ENCODE measurements around the gene ACTMAP. TPM values are rescaled to one million over a fixed set of nuclear protein-coding genes. Genes with fewer than 3 reads are reported as not detected.

ACTMAP gene
- total RNA-seq, 1 donor from 2014 or later = 0.20 TPM

DNA sequence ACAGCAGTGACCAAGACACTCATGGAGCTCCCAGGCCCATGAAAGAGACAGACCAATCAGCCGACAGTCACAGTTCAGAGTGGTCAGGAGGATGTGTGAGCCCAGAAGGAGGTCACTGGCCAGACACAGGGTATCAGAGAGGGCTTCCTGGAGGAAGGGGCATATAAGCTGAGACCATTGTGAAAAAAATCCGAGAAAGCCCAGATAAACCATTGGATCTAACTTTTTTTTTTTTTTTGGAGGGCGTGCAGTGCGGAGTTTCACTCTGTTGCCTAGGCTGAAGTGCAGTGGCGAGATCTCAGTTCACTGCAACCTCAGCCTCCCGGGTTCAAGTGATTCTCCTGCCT lies 29.2 kb downstream of the ACTMAP start:
- no peak for DNase-seq (ENCODE audit: low read depth in 2 of 2)

DNA sequence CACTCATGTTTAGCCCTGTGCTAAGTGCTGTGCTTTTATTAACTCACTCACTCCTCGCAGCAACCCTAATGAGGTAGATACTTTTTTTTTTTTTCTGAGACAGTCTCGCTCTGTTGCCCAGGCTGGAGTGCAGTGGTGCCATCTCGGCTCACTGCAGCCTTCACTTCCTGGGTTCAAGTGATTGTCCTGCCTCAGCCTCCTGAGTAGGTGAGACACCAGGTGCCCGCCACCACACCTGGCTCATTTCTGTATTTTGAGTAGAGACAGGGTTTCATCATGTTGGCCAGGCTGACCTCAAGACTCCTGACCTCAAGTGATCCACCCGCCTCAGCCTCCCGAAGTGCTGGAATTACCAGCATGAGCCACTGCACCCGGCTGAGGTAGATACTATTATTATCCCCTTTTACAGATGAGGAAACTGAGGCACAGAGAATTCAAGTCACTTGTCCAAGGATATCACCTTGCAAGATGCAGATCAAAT lies 30.8 kb downstream of the ACTMAP start:
- DNase-seq (ENCODE audit: low read depth in 2 of 2) = no peak

DNA sequence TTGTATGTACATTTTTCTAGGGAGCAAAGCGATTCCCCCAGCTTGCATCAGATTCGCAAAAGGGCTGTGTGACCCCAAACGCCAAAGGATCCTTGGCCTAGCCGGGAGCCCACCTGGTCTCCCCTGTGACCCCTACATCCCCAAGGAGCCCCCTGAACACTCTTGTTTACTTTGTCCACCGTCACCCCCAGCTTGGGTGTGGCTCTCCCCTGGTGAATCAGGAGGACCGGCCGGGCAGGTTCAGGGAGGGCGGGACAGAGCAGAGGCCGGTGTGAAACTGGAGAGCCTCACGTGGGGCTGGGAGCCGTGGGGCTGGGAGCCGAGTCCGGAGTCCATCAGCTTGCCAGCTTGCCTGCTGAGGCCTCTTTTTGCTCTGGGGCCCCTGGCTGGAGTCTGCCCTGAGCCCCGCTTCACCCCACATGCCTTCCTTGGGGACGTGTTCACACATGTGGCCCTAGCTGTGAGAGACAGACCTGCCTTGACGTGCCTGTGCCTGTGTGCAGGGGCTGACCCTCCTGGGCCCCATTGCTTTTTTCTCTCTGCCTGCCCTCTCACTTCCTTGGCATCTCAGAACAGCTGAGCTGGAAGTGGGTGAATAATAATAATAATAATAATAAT lies 31.4 kb downstream of the ACTMAP start:
- DNase-seq (ENCODE audit: low read depth in 2 of 2) = peak; percentile 39 to 51

DNA sequence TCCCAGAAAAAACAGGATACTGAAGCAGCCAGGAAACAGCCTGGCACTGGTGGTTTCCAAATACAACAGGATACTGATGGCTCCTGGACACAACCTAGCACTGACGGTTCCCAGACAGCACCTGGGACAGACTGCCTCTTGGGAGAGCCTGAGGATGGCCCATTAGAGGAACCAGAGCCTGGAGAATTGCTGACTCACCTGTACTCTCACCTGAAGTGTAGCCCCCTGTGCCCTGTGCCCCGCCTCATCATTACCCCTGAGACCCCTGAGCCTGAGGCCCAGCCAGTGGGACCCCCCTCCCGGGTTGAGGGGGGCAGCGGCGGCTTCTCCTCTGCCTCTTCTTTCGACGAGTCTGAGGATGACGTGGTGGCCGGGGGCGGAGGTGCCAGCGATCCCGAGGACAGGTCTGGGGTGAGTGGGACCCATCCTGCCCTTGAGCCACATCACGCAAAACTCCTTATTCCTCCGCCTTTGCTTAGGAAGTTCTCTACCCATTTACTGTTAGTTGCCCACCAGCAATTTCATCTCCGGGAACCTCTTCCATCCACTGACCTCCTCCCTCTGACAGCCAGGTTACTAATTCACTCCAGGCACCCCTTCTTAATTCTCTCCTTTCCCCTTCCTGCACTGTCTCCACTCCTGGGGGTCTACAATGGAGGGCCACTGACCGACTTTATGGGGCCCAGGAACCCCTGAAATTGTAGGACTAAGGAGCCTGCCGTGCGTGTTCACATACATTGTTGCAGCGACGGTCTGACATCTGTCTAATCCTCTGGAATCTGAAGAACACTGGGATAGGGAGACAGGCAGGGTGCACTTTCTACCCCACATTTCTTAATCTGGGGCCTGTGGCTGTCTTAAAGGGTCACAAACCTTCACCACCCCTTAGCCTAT lies 32.1 kb downstream of the ACTMAP start:
- DNase-seq (ENCODE audit: low read depth in 2 of 2) = peak; percentile 40 to 64

DNA sequence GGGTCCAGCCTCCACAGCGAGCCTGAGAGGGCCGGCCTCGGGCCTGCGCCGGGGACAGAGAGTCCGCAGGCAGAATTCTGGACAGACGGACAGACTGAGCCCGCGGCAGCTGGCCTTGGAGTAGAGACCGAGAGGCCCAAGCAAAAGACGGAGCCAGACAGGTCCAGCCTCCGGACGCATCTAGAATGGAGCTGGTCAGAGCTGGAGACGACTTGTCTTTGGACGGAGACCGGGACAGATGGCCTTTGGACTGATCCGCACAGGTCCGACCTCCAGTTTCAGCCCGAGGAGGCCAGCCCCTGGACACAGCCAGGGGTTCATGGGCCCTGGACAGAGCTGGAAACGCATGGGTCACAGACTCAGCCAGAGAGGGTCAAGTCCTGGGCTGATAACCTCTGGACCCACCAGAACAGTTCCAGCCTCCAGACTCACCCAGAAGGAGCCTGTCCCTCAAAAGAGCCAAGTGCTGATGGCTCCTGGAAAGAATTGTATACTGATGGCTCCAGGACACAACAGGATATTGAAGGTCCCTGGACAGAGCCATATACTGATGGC lies 32.9 kb downstream of the ACTMAP start:
- no peak for DNase-seq (ENCODE audit: low read depth in 2 of 2)

DNA sequence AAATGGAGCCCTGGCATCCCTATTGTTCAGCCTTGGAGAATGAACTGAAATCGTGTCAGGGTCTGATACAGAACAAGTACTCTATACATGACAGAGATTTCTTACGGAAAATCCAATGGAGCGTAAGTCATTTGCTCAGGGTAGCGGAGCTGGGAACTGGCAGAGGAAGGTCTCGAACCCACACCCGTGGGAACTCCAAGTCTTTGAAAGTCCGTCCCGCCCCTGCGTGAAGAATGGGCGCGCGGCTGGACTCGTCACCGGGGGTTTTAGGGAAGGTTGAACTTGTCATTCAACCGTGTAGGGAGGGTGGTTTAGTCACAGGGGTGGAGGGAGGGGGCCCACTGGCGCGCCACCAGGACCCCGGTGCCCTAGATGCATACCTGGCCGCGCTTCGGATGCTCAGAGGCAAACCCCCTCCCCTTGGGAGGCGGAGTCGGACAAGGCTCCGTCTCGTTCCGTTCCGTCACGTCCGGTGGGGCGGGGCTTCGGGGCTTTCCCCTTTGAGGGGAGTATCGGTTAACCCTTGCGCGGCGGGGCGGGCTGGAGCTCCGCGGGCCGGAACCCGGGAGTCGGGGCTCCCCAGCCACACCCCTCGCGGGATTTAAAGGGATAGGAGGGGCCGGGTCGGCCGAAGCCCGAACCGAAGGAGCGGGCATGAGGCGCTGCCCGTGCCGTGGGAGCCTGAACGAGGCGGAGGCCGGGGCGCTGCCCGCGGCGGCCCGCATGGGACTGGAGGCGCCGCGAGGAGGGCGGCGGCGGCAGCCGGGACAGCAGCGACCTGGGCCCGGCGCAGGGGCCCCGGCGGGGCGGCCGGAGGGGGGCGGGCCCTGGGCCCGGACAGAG lies 33.6 kb downstream of the ACTMAP start, which contains the start of the genes COQ8B and ITPKC:
COQ8B (minus strand) TSS at position 405 of the 843 bp plus-strand sequence. CDS start 2,254 bp downstream, outside the sequence.
ITPKC (plus strand) TSS at position 631 of the 843 bp plus-strand sequence; CDS start at position 655, 24 bp downstream.
- peak; percentile 96 to 98 for DNase-seq (ENCODE audit: low read depth in 2 of 2)

DNA sequence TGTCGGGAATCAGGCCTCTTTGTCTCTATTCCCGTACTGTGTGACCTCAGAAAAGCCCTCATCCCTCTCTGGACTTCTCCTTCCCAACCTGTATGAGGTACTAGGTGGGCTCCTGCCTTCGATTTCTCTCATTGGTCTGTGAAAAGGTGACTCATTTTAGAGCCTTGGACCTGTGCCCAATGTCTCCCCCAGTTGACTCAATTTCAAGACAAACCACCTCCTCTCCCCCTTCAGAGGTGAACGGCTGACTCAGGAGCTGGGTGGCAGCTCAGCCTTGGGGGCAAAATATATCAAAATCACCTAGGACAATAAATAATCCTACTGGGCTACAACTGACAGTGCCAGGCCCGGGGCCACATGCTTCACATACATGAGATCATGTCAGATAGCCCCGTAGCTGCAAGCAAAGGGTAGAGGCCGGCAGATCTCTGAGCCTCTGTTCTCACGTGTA lies 34.2 kb downstream of the ACTMAP start:
- peak; percentile 63 to 91 for DNase-seq (ENCODE audit: low read depth in 2 of 2)

DNA sequence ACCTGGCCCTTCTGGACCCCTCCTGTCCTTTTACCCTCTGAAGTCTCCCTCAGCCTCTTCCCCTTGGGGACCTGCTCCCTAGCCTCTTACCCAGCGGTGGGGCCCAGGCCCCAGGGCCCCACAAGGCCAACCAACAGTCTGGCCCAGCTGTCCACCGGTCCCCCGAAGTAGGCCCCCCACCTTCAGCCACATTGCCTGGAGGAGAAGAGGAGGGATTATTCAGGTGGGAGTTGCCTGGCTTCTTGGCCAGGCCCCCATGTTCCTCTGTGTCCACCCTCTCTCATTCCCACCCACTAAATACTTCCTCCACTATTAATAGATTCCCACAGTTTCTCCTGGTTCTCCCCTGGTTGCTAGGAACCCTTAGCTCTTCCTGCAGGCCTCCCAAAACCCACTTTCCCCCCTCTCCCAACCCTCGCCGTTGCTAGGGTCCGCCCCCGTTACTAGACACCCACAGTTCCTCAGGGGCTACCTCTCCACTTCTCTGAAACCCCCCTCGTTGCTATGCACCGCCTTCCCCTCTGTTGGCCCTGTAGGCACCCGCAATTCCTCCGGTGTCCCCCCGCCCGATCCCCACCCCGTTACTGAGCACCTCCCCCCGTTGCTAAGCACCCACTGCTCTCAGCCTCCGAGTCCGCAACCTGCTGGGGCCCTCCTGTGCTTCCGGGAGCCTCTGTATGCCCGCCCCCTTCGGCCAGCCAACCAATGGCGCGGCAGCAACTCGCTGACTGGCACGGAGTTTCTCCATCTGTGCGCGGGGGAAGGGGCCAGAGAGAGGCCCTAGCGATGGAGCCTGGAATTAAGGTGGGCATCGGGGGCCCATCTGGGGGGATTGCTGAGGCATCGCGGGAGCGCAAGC lies 35.6 kb downstream of the ACTMAP start:
- DNase-seq (ENCODE audit: low read depth in 2 of 2) = peak; percentile 91 to 93

DNA sequence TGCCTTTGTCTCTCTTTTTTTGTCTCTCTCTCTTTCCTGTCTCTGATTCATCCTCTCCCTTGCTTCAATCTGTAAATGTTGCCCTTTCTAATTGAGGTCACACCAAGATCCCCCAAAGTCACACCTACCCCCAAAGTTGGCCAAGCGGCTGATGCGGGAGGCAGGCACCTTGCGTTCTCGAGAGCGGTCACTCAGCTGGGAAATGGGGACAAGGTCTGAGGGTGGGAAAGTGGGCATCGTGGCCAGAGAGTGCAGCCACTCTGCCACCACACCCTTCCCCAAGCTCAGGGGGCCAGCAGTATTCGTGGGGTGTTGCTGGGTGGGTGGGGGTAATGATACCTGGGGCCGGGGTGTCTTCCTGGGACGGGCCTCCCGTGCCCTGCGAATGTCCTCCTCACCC lies 36.3 kb downstream of the ACTMAP start:
- DNase-seq (ENCODE audit: low read depth in 2 of 2) = no peak

DNA sequence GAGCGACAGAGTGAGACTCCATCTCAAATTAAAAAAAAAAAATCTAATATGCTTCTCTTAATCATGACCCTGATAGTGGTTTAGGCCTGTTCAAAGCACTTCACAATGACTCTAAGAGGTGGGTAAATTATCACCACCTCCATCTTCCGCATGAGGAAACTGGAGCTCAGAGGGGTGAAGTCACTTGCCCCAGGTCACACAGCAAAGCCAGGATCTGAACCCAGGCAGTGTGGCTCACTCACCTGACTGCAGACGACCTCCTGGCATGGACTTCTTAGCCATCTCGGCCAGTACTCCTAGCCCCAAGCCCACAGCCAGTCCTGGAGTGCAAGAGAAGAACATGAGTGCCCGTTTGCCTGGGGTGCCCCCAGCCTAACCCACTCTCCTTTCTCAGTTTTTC lies 40.5 kb downstream of the ACTMAP start:
- DNase-seq (ENCODE audit: low read depth in 2 of 2) = no peak

DNA sequence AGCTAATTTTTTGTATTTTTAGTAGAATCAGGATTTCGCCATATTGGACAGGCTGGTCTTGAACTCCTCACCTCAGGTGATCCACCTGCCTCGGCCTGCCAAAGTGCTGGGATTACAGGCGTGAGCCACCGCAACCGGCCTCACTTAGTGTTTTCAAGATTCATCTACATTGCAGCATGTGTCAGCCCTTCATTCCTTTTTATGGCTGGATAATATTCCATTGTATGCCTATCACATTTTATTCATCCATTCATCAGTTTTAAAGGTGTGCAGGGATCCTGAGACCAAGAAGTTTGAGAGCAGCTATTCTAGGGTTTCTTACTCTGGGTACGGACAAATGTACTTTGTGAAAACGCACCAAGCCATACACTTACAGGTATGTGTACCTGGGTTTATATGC lies 42.7 kb downstream of the ACTMAP start:
- DNase-seq (ENCODE audit: low read depth in 2 of 2) = no peak

DNA sequence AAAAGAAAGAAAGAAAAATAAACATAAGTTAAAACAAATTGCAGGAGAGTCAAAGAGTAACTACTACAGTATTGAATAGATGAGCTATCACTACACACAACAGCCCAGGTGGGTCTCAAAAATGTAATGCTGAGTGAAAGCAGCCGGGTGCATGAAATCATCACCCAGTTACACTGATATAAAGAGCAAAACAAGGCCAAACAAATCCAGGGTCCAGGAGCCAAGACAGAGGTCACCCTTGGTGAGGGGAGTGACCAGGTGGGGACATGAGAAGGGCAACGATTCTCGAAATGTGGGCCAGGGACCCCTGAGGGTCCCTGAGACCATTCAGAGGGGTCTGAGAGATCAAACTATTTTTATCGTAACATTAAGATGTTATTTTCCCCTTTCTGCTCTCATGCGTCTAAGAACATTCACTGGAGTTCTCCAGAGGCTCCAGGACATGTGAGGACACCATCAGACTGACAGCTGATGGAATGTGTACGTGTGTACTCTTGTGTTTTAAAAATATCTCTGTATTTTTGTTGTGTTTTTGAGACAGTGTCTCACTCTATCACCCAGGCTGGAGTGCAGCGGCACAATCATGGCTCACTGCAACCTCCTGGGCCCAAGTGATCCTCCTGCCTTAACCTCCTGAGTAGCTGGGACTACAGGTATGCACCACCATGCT lies 44.2 kb downstream of the ACTMAP start:
- DNase-seq (ENCODE audit: low read depth in 2 of 2) = no peak

DNA sequence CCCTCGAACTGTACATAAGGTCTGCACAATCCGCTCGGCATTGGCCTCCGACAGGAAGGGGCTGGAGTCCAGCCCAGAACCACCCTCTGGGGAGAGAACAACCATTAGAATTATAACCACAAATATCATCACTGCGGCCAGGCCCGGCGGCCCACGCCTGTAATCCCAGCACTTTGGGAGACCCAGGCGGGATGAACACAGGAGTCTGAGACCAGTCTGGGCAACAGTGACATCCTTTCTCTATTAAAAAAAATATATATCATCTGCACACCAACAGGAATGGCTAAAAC lies 45.0 kb downstream of the ACTMAP start:
- DNase-seq (ENCODE audit: low read depth in 2 of 2) = no peak

DNA sequence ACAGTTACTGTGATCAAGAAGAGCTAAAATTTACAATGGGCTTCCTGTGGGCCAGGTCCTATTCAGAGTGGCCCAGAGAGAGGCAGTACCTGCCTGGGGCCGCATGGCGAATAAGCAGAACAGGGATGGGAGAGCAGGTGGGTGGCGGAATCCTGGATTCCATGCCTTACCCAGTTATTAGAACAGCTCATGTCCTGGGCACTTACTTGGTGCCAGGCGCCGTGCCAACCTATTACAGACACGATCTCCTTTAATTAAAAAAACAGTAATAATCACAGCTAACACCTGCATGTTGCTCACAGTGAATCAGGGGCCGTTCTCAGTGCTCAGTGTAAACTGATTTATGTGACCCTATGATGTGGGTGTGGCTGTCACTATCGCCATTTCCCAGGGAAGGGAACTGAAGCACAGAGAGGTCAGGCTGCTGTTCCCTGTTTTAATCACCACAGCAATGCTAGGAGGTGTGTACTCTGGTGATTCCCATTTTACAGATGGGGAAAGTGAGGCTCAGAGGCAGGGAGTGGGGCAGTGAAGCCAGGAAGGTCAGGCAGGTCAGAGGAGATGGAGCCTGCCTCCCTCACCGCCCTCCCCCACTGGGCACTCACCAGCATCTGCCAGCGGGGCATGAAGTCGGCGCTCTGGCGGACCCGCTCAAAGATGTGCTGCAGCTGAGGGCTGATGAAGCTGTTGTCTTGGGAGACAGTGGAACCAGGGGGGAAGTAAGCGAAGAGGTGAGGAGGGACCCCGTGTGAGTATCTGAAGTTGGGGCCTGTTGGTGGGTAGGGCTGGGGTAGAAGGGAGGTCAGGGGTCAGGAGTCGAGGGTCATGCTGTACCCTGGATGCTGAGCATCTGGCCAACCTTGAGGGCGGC lies 45.6 kb downstream of the ACTMAP start:
- DNase-seq (ENCODE audit: low read depth in 2 of 2) = no peak

DNA sequence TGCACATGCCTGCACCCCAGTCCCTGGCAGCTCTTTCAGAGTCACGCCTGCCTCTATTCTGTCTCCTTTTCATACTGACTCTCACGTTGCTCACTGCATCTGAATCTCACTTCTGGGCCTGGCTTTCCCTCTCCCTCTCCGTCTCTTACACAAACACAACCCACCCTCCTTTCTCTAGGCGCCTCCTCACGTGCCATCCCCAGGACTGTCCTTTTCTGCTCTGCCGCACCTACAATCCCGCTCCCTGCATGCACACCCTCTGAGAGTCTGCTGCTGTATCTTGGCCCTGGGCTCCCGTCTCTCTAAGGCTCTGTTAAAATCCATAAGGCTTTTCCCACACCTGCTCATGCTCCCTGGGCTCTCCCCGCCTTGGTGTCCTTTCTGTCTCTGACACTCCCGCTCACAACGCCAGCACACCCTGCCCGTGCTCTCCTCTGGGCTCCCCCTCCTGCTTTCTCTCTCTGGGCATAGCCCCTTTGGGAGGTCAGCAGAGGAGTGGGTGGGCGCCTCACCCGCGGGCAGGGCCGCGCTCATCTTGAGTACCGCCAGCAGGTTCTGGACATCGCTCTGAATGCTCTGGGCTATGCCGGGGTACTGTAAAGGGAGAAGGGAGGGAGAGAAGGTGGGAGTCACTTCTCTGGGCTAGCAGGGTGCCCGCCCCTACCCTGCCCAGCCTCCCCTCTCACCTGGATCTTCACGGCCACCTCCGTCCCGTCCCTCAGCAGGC lies 47.1 kb downstream of the ACTMAP start:
- no peak for DNase-seq (ENCODE audit: low read depth in 2 of 2)

DNA sequence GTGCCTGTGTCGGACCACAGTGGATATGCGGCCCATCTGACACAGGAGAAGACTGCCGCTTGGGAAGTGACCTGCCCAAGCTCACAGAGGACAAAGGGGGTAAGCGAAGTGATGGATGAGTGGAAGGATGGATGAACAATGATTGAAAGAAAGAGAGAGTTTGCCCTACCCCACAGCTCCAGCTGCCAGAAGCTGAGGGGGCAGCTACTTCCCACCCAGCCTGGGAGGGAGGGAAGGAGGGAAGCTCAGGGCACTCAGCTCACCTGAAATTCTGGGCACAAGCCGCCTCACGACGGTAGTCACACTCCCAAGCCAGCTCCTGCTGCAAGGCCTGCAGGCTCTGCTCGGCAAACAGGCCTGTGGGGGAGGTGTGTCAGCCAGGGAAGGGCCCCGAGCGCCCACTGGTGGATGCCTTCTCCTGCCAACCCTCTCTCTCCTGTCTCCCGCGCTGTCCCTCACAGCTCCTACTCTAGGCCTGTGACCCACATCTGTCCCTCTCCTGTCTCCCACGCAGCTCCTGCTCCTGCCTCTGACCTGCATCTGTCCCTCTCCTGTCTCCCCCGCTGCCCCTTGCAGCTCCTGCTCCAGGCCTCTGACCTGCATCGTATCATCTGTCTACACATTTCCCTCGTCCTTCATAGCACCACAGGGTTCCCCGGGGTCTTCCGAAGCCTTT lies 47.8 kb downstream of the ACTMAP start:
- DNase-seq (ENCODE audit: low read depth in 2 of 2) = no peak

DNA sequence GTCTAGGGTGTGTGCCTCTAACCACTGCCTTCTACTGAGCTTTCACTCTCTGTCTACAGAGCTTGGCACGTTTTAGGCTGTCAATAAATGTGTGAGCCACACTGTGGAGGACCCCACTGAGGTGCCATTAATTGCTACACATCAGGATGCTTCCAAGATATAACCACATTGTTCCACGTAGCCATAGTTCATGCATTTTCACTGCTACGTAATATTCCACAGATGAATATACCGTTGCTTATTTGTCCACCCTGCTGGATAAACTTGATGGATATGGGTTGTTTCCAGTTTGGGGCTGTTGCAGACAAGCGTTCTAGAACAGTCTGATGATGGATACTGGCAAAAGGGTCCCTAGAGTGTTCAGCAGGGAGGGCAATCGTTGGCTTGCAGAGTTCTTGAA lies 48.5 kb downstream of the ACTMAP start:
- DNase-seq (ENCODE audit: low read depth in 2 of 2) = no peak

DNA sequence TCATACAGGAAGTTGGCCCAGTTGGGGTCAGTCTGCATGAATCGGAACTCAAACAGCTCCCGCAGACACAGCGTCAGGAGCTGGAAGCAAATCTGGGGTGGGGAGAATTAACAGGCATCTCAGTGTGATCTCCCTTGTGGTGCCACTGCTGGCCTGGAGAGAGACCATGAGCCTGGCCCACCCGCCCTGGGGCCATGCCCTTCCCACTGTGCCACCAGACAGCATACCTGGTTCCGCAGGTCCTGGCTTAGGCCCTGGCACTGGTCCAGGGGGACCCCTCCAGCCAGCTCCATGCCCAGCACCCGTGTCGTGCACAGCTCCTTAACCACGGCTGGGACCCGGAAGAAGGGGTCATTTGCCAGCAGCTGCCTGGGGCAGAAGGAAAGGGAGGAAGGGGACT lies 50.2 kb downstream of the ACTMAP start:
- DNase-seq (ENCODE audit: low read depth in 2 of 2) = no peak
